T-helper 2 cell treated with Interferon-gamma antibody and Interleukin-4, amounts not matched to agents 100 ng/mL and 5 ng/mL, for 36 hours (primary cell): Measurements from ENCODE around the gene CYLD. TPM values are rescaled to one million over a fixed set of nuclear protein-coding genes. Genes with fewer than 3 reads are reported as not detected.

Experiments used
- intact Hi-C: fragments of 100-400 bp; cut with micrococcal nuclease; formaldehyde crosslinking; loops from one replicate; pipeline ENCODE4 v1.15.1; 2023
- total RNA-seq: library from RNA; stranded (reverse); gene quantifications from 2 replicates; pipeline ENCODE4 v1.2.3, GENCODE V29; 2022

The CYLD gene
- total RNA-seq, 1 donor from 2014 or later, result 268 TPM

DNA sequence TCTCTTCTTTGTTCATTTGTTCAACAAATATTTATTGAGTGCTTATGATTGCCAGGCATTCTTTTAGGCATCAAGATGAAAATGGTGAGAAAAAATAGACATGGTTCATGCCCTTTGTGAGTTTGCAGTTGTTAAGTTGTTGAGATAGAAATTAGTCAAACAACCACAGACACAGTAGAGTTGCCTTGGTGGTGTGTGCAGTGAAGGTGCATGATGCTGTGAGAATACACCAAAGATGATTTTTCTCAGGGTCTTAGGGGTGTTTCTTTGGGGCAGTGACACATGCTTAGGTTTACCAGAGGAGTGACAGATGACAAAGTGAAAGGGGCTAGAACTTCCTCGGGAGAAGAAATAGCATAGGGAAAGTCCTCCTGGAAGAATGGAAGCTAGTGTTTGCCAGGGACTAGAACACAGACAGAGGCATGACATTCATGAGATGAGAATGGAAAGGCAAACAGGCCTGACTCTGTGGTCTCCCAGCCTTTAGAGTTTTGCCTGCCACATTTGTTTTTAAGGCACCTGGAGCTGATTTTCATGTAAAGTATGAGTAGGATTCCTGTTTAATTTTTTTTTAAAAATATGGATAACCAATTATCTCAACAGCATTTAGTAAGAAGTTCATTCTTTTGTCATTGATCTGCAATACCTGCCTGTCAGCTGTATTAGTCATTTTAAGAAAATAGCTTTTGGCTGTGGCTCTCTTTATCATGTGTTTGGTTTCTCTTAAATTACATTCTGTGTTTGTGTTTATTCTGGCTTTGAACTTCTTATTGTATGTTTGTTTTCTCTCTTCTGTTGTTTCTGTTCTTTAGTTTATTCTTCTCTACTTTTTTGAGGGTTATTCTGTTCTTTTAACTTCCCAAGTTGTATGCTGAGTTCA lies 36.6 kb downstream of the CYLD start:
- intact Hi-C loops, result loop anchor here (2.0 kb wide), 1 partner anchor 14 kb away; no protein-coding TSS in a partner anchor

DNA sequence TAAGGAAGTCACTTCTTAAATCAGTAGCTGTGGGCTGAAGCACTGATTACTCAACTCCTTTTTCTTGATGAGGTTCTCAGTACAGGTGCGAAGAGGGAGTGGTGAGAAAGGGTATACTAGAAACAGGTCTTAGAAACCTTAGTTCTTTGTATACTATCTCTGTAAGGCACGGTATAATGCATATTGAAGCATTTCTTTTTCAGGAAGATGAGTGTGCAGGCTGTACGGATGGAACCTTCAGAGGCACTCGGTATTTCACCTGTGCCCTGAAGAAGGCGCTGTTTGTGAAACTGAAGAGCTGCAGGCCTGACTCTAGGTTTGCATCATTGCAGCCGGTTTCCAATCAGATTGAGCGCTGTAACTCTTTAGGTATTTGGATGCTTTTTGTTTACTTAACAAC lies 39.2 kb downstream of the CYLD start:
- intact Hi-C loops, result loop anchor here (1.0 kb wide), 1 partner anchor 34 kb away; no protein-coding TSS in a partner anchor

DNA sequence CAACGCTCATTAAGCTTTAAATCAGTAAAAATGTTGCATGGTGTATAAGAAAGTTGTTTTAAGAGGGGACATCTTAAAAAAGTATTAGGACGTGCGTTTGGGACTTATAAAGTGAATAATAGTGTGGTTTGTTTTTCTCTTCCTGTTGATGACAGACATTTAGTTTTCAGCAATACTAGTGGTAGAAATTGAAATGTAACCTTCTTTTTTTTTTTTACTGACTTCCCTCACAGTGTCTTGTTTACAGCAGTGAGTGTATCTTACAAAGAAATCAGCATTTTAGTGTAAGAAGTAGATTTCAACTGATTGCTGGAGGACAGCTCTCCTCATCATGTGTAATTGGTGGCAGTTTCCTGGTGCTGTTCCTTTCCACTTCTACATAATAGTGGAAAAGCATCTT lies 39.6 kb downstream of the CYLD start:
- intact Hi-C loops, result loop anchor here (1.0 kb wide), 1 partner anchor 34 kb away; no protein-coding TSS in a partner anchor

GRCh38 chr16:50789757-50790156 lies 47.9 kb downstream of the CYLD start:
- intact Hi-C loops, result no loop called here

- intact Hi-C loops, result no loop called here
These were observed 49.6 kb downstream of the CYLD start for GRCh38 chr16:50791522-50791921.

DNA sequence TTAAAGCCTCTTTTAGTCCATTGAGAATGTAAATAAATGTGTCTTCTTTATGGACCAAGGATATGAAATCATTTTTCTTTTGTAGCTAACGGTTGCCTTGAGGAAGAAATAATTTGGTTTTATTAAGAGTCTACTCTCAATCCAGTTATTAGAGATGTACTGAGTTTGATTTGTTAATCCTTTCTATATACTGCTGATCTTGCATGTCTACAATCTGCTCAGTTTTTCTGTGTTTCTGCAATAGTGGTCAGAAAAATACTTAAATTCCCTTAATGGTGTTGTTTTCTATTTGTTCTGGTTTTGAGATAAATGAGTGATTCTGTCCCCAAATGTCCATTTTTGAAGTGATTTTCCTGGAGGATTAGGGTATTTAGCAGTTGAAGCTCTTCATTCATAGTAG lies 54.9 kb downstream of the CYLD start:
- intact Hi-C loops, result no loop called here

- intact Hi-C loops, result no loop called here
These were observed 55.6 kb downstream of the CYLD start for GRCh38 chr16:50797456-50797855.

- intact Hi-C loops, result no loop called here
These were observed 58.2 kb downstream of the CYLD start for GRCh38 chr16:50800074-50800473.

DNA sequence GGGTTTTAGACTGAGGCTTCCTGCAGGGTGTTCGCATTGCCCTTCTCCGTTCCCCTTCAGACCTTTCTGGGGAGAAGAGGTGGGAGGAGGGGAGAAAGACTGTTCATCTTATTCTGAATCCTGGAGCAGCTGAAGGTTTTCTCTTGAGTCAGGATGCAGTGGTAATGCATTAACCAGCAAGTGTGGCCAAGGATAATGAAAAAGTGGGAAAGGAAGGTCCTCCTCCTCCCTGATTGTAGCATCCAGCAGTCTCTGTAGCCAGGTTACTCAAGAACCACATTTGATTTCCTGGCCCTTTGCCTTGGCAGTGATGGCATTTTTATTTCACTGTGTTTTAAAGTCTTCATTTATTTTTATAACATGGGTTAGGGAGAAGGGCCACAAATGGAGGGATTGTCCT lies 59.1 kb downstream of the CYLD start:
- intact Hi-C loops, result no loop called here

DNA sequence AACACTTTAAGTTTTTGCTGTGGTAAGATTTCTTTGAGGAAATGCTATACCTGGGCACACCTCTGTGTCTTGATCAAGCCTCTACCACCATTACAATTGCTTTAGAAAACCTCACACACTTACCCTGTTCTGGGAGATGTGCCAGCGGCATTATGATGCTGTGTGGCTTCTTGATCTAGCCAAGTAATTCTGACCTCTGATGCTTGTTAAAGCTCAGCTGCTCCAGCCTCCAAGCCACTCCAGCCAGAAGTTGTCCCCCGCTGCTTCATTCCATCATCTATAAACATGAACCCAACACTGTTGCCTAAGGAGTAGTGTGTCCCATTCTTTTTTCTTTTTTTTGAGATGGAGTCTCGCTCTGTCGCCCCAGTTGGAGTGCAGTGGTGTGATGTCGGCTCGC lies 60.1 kb downstream of the CYLD start:
- intact Hi-C loops, result no loop called here

DNA sequence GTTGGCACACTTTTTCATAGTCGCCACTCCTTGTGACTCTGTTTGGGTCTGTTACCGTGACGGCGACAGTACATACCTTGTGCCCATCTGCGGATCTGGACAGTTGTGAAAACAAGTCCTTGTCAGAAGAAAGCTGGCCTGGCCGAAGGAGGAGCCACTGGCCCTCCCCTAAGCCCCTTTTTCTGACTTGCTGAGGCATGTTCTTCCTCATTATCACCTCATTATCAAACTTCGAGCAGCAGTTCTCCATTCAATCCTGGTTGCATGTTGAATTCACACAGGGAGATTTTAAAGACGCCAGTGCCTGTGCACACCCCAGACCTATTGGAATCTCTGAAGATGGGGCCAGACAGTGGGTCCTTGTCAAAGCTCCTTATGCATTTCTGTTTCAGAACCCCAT lies 61.1 kb downstream of the CYLD start:
- intact Hi-C loops, result no loop called here

GRCh38 chr16:50804290-50804907 lies 62.5 kb downstream of the CYLD start:
- intact Hi-C loops, result loop anchor here (2.0 kb wide), 1 partner anchor 478 kb away; no protein-coding TSS in a partner anchor

DNA sequence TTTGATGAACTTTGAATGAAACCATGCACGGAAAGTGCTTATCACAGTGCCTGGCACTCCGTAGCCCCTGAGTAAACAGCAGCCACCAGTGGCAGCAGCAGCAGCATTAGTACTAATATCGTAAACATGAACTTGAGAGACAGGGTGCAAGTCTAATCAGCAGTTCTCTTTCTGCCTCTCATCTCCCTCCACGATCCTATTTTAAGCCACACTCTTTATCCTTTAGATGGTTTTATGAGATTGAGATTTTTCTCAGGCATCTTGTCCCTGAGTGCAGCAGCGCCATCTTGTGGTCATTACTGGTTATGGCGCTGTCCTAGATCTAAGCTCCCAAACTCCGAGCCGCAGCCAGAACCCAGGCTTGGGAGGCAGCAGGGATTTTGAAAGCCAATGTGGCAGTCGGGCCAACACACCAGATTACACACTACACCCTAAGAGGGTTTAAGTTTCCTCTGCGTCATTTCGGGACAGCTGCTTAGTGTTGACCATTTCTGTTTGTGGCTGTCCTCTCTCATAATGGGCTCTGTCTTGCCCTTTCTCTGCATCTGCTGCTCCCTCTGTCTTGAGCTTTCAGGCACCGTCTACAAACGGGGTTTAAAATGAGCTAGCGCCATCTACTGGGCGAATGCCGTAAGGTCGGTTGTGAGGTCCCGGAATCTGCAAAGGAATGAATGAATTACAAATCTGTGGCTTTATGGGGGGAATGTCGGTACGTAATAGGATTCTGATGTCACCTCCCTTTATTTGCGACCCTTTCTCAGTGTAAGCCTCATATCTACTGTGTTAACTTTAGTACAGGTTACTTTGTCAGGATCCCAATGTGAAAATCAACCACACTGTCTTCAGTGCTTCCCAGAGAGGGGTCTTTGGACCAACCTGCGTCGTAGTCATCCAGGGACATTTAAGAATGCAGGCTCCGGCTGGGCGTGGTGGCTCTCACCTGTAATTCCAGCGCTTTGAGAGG lies 64.5 kb downstream of the CYLD start:
- intact Hi-C loops, result loop anchor here (5.0 kb wide), 7 partner anchors 59 to 779 kb away; partner anchors contain the start of genes BRD7, CNEP1R1, HEATR3 and NKD1

DNA sequence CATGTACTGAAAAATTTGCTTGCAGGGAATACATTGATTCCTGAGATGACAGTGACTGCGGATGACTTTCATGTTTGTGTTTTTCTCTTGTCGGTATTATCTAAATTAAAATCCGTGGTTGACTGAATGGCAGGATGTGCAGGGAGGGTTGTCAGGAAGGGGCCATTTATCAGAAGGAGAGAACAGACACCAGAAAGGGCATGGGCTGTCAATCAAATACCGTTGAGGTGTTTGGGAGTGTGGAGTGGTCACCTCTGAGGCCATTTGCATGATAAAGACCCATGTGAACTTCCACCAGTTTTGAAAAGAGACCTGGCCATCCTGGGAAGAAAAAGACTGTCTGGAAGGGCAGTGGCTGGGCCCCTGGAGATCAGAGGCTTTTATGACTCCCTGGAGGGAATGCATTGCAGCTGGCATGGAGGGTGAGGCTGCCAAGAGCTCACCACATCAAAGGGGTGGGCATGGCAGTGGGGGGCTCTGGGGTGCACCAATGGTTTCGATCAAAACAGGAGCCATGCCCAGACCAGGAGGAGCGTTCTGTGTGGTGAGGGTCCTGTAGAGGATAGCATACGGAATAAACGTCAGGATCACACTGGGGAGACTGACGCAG lies 67.1 kb downstream of the CYLD start:
- intact Hi-C loops, result loop anchor here (5.0 kb wide), 7 partner anchors 62 to 782 kb away; partner anchors contain the start of genes BRD7, CNEP1R1, HEATR3 and NKD1

- intact Hi-C loops, result loop anchor here (5.0 kb wide), 7 partner anchors 62 to 782 kb away; partner anchors contain the start of genes BRD7, CNEP1R1, HEATR3 and NKD1
These were observed 67.7 kb downstream of the CYLD start for GRCh38 chr16:50809561-50809960.

DNA sequence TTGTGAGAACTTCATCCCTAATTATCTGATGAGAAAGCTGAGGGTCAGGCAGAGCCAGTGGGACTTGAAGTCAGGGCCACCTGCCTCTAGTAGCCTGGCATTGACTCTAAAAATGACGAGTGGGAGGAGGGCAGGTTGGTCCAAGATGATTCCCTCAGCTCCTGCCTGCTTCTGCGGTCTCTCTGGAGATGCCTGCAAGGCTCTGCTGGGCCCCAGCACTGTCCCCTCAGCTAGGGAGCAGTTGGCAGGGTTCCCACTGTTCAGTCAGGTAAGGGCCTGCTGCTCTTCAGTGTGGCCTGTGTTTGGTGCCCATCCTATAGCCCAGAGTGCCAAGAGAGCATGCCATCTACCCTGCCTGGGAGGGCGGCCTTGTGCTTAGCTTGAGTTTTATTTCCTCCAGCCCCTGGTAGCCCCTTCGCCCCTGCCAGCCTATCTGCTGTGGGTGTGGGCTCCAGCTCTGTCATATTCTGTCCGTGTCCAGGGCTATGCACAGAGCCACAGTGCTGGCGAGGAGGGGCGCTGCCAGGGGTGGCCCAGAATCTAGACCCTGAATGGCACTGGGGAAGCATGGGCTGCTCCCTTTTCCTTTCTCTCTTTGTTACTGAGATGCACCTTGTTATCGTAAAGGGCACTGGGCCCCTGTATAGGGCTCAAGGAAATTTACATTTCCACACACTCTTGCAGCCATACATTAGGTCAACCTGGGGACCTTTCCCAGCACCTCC lies 68.5 kb downstream of the CYLD start:
- intact Hi-C loops, result no loop called here

GRCh38 chr16:50812046-50812445 lies 70.2 kb downstream of the CYLD start:
- intact Hi-C loops, result no loop called here

DNA sequence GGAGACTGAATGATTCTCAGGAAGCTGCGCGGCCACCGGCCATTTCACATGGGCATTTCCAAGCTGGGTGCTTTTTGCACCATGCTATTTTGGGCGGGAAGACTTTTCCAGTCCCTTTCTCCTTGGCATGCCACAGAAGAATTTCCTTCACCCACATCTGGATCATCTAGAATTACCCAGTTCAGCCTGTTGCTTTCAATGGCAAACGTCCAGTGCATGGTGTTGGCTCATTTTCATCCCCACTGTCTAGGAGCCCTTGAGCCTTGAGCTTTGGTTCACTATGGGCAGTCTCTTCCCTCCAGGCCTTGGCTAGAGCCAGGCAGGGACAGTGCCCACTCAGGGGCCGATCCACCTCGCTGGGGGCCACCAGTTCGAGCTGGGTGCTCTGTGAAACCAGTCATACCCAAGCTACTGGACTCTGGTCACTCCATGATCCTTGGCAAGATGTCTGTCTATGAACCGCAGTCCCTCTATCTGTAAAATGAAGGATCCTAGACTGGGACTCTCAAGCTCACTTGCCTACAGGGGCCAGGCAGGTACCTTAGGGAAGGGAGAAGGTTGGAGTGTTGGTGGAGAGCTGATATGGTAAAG lies 71.1 kb downstream of the CYLD start:
- intact Hi-C loops, result no loop called here

DNA sequence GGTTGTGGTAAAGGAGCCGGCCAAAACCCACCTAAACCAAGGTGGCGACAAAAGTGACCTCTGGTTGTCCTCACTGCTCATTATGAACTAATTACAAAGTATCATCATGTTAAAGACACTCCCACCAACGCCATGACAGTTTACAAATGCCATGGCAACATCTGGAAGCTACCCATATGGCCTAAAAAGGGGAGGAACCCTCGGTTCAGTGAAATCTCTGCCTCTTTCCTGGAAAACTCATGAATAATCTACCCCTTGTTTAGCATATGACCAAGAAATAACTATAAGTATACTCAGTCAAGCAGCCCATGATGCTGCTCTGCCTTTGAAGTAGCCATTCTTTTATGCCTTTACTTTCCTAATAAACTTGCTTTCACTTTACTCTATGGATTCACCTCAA lies 72.2 kb downstream of the CYLD start:
- intact Hi-C loops, result no loop called here

- intact Hi-C loops, result no loop called here
These were observed 72.7 kb downstream of the CYLD start for GRCh38 chr16:50814541-50814940.
